Astrocyte (in vitro differentiated cells and primary cell): ENCODE data around the gene PIGN.

Experiments used
- EZH2 ChIP-seq: IDR thresholded peaks from 2 replicates; pipeline ENCODE4 v1.6.1; 2012; ENCODE audit warnings: mild to moderate bottlenecking, low read length, inconsistent platforms; ENCODE audit not compliant: insufficient read depth
- TF ChIP-seq, protein P1 (sequence below): IDR thresholded peaks from 2 replicates; pipeline ENCODE4 v1.5.1; 2011; ENCODE audit warnings: low read depth, mild to moderate bottlenecking, inconsistent platforms, low read length, moderate library complexity; ENCODE audit not compliant: insufficient read depth

DNA sequence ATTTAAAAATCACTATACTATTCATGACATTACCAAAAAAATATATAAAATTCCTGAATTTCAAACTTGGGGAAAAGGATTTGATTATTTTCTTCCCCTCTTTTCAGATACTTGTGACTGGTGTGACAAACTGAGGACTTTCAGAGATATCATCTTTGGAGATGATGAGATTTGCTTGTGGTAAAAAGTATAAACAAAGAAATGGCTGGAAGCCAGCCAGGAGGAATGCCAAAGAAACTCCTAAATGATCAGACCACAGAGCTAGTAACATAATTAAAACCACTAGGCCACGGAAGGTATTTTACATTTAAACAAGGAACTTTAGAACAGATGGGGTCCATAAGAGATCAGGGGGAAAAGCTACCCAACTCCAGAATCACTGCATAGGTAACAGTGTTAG lies 58.7 kb downstream of the PIGN start:
- TF ChIP-seq, protein P1, sequence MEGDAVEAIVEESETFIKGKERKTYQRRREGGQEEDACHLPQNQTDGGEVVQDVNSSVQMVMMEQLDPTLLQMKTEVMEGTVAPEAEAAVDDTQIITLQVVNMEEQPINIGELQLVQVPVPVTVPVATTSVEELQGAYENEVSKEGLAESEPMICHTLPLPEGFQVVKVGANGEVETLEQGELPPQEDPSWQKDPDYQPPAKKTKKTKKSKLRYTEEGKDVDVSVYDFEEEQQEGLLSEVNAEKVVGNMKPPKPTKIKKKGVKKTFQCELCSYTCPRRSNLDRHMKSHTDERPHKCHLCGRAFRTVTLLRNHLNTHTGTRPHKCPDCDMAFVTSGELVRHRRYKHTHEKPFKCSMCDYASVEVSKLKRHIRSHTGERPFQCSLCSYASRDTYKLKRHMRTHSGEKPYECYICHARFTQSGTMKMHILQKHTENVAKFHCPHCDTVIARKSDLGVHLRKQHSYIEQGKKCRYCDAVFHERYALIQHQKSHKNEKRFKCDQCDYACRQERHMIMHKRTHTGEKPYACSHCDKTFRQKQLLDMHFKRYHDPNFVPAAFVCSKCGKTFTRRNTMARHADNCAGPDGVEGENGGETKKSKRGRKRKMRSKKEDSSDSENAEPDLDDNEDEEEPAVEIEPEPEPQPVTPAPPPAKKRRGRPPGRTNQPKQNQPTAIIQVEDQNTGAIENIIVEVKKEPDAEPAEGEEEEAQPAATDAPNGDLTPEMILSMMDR, result no peak
- TF ChIP-seq EZH2, result no peak
